ENCODE measurements around the gene CARD11.

GRCh38 chr7:3076163-3076562 lies 32.5 kb upstream of the CARD11 start:
- no peak for TF ChIP-seq CTCF (conservative IDR thresholded peaks at IDR 0.05 in 1 of 2, IDR thresholded peaks at IDR 0.05 in 1 of 2; ENCODE audit: low read depth in 1 of 2, low read length in 2 of 2)
- no peak for TF ChIP-seq EZH2 (IDR thresholded peaks at IDR 0.05; ENCODE audit: low read length, missing control alignments)

Measured in fibroblast of lung (primary cell).